GM23338 (cell line): Measurements from ENCODE around the gene ZCCHC14.

Source experiments
- CREB1 ChIP-seq: fragments of 250-450 bp; sonication (Bioruptor Pico); IDR thresholded peaks from 2 replicates; pipeline ENCODE4 v1.5.0; 2020; ENCODE audit warnings: low read depth, mild to moderate bottlenecking, moderate library complexity
- CTCF ChIP-seq, 2 experiments: fragments of 200-600 bp in 1 of 2; sonication (generic) in 1 of 2; conservative IDR thresholded peaks; 2 replicates each; pipeline versions ENCODE4 v1.5.1 to v1.6.1; 2016 to 2017; ENCODE audit warnings: antibody characterized with exemption in 2 of 2, low read depth in 2 of 2, mild to moderate bottlenecking in 2 of 2, moderate library complexity in 1 of 2
- ETS1 ChIP-seq: IDR thresholded peaks from 2 replicates; pipeline ENCODE4 v1.6.1; 2016; ENCODE audit warnings: antibody characterized with exemption
- EZH2 ChIP-seq: fragments of 200-600 bp; sonication (generic); IDR thresholded peaks from one replicate; pipeline ENCODE4 v1.8.0; 2017; ENCODE audit warnings: antibody characterized with exemption, mild to moderate bottlenecking, low read depth; ENCODE audit not compliant: unreplicated experiment
- EZH2phosphoT487 ChIP-seq: fragments of 200-600 bp; sonication (generic); IDR thresholded peaks from one replicate; pipeline ENCODE4 v1.8.1; 2018; ENCODE audit warnings: antibody characterized with exemption; ENCODE audit not compliant: unreplicated experiment
- NANOG ChIP-seq: IDR thresholded peaks from 2 replicates; pipeline ENCODE4 v1.6.1; 2016; ENCODE audit warnings: antibody characterized with exemption, borderline replicate concordance
- POLR2AphosphoS5 ChIP-seq: IDR thresholded peaks from 2 replicates; pipeline ENCODE4 v1.6.1; 2016; ENCODE audit warnings: antibody characterized with exemption, low read depth
- REST ChIP-seq: IDR thresholded peaks from one replicate; pipeline ENCODE4 v1.6.1; 2018; ENCODE audit warnings: antibody characterized with exemption; ENCODE audit not compliant: unreplicated experiment
- ZNF114 ChIP-seq: fragments of 250-450 bp; sonication (Bioruptor Pico); IDR thresholded peaks from 2 replicates; pipeline ENCODE4 v1.5.0; 2020; ENCODE audit warnings: mild to moderate bottlenecking, moderate library complexity
- ZNF331 ChIP-seq: fragments of 250-450 bp; sonication (Bioruptor Pico); IDR thresholded peaks from 2 replicates; pipeline ENCODE4 v1.5.0; 2020; ENCODE audit warnings: low read depth, mild to moderate bottlenecking, moderate library complexity

GRCh38 chr16:87376660-87377059 lies 116.2 kb downstream of the ZCCHC14 start:
- TF ChIP-seq CTCF (conservative IDR thresholded peaks at IDR 0.05; ENCODE audit: low read depth in 2 of 2) (no peak), POLR2AphosphoS5 (no peak), ETS1 (no peak), EZH2 (no peak), REST (no peak), NANOG (no peak), EZH2phosphoT487 (no peak), ZNF331 (CRISPR knock-in tag) (no peak), ZNF114 (no peak), CREB1 (CRISPR knock-in tag) (no peak)
